HepG2 (cell line): Measurements from ENCODE around the gene ATXN1L. TPM values are rescaled to one million over a fixed set of nuclear protein-coding genes. Genes with fewer than 3 reads are reported as not detected.

ENCODE experiments used
- CAMTA2 ChIP-seq: sonication (generic); formaldehyde crosslinking; IDR thresholded peaks from 2 replicates; pipeline ENCODE4 v1.4.0; 2020; ENCODE audit warnings: mild to moderate bottlenecking, missing genetic modification reagents, borderline replicate concordance
- EZH2 ChIP-seq: conservative IDR thresholded peaks from 2 replicates; pipeline ENCODE4 v1.6.1; 2012; ENCODE audit warnings: mild to moderate bottlenecking, low read depth, low read length, moderate library complexity
- FOSL1 ChIP-seq: sonication (generic); formaldehyde crosslinking; IDR thresholded peaks from 2 replicates; pipeline ENCODE4 v1.9.0; 2021; ENCODE audit warnings: missing genetic modification reagents, borderline replicate concordance
- HMGA1 ChIP-seq: sonication (generic); formaldehyde crosslinking; conservative IDR thresholded peaks from 2 replicates; pipeline ENCODE4 v1.4.0; 2020; ENCODE audit warnings: missing genetic modification reagents
- MEIS2 ChIP-seq: sonication (generic); formaldehyde crosslinking; IDR thresholded peaks from 2 replicates; pipeline ENCODE4 v1.9.0; 2021; ENCODE audit warnings: mild to moderate bottlenecking, missing genetic modification reagents
- MTF1 ChIP-seq: sonication (generic); formaldehyde crosslinking; IDR thresholded peaks from 2 replicates; pipeline ENCODE4 v1.5.0; 2020; ENCODE audit warnings: missing genetic modification reagents
- MYNN ChIP-seq: sonication (generic); formaldehyde crosslinking; IDR thresholded peaks from 2 replicates; pipeline ENCODE4 v1.4.0; 2020; ENCODE audit warnings: mild to moderate bottlenecking, low read depth, missing genetic modification reagents
- POLR2G ChIP-seq: fragments of 200-400 bp; formaldehyde crosslinking; IDR thresholded peaks from 2 replicates; pipeline ENCODE4 v1.6.1; 2018; ENCODE audit warnings: mild to moderate bottlenecking, low read depth, low read length, moderate library complexity
- SMYD3 ChIP-seq: sonication (generic); formaldehyde crosslinking; IDR thresholded peaks from 2 replicates; pipeline ENCODE4 v1.8.1; 2023; ENCODE audit warnings: mild to moderate bottlenecking, missing genetic modification reagents
- ZNF138 ChIP-seq: sonication (generic); formaldehyde crosslinking; IDR thresholded peaks from 2 replicates; pipeline ENCODE4 v1.5.0; 2020; ENCODE audit warnings: mild to moderate bottlenecking, low read depth, missing genetic modification reagents
- ZNF207 ChIP-seq: fragments of 450-650 bp; IDR thresholded peaks from 2 replicates; pipeline ENCODE4 v1.6.1; 2016; ENCODE audit warnings: antibody characterized with exemption, borderline replicate concordance
- ZNF337 ChIP-seq: sonication (generic); formaldehyde crosslinking; IDR thresholded peaks from 2 replicates; pipeline ENCODE4 v1.5.1; 2020; ENCODE audit warnings: missing genetic modification reagents, low read depth, mild to moderate bottlenecking, borderline replicate concordance
- ZNF484 ChIP-seq: sonication (generic); formaldehyde crosslinking; IDR thresholded peaks from 2 replicates; pipeline ENCODE4 v1.5.1; 2020; ENCODE audit warnings: mild to moderate bottlenecking, low read depth, missing genetic modification reagents, borderline replicate concordance
- polyA plus RNA-seq, 8 experiments: library from polyadenylated mRNA; depleted of rRNA in 3 of 8; stranded (reverse) in 7 of 8; unstranded in 1 of 8; fragments of >200 nt; fragmentation: Illumina TruSeq in 4 of 8; extraction: Trizol in 4 of 8; gene quantifications; 2 replicates each; pipeline versions ENCODE4 v1.2.1 to v1.2.3, GENCODE V29; 2011 to 2016; ENCODE audit warnings: low read depth in 4 of 8, missing spikeins in 1 of 8, mixed read lengths in 1 of 8; ENCODE audit not compliant: insufficient read depth in 1 of 8
- total RNA-seq, 5 experiments: library from RNA; depleted of rRNA; stranded (reverse); fragments of >200 nt; fragmentation: Illumina TruSeq; extraction: Trizol; gene quantifications; 2 replicates each; pipeline ENCODE4 v1.2.3, GENCODE V29; 2016; ENCODE audit warnings: low read depth in 1 of 5
- TF ChIP-seq, protein P1 (sequence below): sonication (generic); formaldehyde crosslinking; IDR thresholded peaks from 2 replicates; pipeline ENCODE4 v1.5.1; 2020; ENCODE audit warnings: mild to moderate bottlenecking, missing genetic modification reagents, moderate library complexity
- TF ChIP-seq, protein P2 (sequence below): sonication (generic); formaldehyde crosslinking; IDR thresholded peaks from 2 replicates; pipeline ENCODE4 v1.5.1; 2020; ENCODE audit warnings: missing genetic modification reagents, mild to moderate bottlenecking, borderline replicate concordance
- TF ChIP-seq, protein P3 (sequence below): sonication (generic); formaldehyde crosslinking; IDR thresholded peaks from 2 replicates; pipeline ENCODE4 v1.4.0; 2020; ENCODE audit warnings: missing genetic modification reagents, mild to moderate bottlenecking, borderline replicate concordance
- TF ChIP-seq, protein P4 (sequence below): sonication (generic); formaldehyde crosslinking; IDR thresholded peaks from 2 replicates; pipeline ENCODE4 v1.4.0; 2020; ENCODE audit warnings: missing genetic modification reagents

Gene ATXN1L
- total and polyA plus RNA-seq, 2 of the 13 experiments (the other 11 are each of a cell fraction or from before 2014, with no cell fraction given) = 20.0 to 22.4 TPM

DNA sequence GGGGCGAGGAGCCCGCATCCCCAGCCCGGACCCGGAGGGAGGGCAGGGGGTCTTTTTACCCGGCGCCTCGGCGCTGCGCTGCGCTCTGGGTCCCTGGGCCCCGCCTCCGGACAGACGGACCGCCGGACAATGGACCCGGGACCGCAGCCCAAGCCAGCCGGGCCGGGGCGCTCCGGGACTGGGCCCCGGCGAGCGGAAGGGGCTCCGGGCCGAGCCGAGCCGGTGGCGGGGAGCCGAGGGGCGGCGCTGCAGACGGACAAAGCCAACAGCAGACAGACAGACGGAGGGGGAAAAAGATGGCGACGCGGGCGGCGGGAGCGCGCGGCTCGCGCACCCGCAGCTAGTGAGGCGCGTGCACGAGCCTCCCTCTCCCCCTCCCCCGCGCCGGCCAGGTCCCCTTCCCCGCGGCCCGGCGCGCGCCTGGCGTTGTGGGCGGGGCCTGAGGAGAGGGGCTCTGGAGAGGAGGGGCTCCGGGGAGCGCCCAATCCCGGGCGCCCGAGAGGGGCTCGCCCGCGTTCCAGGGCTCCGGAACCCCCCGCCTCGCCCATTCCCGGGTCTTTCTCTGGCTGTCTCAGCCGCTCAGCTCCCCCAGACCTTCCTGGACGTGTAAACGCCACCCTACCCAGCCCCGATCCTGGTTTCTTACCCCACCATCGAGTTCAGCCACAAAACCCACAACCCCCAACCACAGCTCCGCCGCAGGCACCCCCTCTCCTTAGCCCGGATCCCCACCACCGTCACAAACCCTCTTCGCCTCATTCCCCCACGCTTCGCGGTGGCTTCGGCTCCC lies 38.3 kb downstream of the ATXN1L start, which contains the start of gene ZNF821 (continued):
- TF ChIP-seq, protein P1, sequence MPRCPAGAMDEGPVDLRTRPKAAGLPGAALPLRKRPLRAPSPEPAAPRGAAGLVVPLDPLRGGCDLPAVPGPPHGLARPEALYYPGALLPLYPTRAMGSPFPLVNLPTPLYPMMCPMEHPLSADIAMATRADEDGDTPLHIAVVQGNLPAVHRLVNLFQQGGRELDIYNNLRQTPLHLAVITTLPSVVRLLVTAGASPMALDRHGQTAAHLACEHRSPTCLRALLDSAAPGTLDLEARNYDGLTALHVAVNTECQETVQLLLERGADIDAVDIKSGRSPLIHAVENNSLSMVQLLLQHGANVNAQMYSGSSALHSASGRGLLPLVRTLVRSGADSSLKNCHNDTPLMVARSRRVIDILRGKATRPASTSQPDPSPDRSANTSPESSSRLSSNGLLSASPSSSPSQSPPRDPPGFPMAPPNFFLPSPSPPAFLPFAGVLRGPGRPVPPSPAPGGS = peak; percentile 55; the same call in 1 of the 2 replicates
- TF ChIP-seq, protein P2, sequence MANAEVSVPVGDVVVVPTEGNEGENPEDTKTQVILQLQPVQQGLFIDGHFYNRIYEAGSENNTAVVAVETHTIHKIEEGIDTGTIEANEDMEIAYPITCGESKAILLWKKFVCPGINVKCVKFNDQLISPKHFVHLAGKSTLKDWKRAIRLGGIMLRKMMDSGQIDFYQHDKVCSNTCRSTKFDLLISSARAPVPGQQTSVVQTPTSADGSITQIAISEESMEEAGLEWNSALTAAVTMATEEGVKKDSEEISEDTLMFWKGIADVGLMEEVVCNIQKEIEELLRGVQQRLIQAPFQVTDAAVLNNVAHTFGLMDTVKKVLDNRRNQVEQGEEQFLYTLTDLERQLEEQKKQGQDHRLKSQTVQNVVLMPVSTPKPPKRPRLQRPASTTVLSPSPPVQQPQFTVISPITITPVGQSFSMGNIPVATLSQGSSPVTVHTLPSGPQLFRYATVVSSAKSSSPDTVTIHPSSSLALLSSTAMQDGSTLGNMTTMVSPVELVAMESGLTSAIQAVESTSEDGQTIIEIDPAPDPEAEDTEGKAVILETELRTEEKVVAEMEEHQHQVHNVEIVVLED = no peak
- no peak for TF ChIP-seq MYNN (CRISPR knock-in tag)
- no peak for TF ChIP-seq SMYD3 (CRISPR knock-in tag)
- no peak for TF ChIP-seq EZH2
- TF ChIP-seq CAMTA2 (CRISPR knock-in tag) = no peak
- TF ChIP-seq POLR2G = peak; percentile 65
- TF ChIP-seq, protein P3, sequence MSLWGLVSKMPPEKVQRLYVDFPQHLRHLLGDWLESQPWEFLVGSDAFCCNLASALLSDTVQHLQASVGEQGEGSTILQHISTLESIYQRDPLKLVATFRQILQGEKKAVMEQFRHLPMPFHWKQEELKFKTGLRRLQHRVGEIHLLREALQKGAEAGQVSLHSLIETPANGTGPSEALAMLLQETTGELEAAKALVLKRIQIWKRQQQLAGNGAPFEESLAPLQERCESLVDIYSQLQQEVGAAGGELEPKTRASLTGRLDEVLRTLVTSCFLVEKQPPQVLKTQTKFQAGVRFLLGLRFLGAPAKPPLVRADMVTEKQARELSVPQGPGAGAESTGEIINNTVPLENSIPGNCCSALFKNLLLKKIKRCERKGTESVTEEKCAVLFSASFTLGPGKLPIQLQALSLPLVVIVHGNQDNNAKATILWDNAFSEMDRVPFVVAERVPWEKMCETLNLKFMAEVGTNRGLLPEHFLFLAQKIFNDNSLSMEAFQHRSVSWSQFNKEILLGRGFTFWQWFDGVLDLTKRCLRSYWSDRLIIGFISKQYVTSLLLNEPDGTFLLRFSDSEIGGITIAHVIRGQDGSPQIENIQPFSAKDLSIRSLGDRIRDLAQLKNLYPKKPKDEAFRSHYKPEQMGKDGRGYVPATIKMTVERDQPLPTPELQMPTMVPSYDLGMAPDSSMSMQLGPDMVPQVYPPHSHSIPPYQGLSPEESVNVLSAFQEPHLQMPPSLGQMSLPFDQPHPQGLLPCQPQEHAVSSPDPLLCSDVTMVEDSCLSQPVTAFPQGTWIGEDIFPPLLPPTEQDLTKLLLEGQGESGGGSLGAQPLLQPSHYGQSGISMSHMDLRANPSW = no peak
- TF ChIP-seq MEIS2 = no peak
- TF ChIP-seq ZNF484 (CRISPR knock-in tag) = no peak
- TF ChIP-seq MTF1 (CRISPR knock-in tag) = no peak
- no peak for TF ChIP-seq ZNF207
- TF ChIP-seq HMGA1 (CRISPR knock-in tag) = no peak
- TF ChIP-seq, protein P4, sequence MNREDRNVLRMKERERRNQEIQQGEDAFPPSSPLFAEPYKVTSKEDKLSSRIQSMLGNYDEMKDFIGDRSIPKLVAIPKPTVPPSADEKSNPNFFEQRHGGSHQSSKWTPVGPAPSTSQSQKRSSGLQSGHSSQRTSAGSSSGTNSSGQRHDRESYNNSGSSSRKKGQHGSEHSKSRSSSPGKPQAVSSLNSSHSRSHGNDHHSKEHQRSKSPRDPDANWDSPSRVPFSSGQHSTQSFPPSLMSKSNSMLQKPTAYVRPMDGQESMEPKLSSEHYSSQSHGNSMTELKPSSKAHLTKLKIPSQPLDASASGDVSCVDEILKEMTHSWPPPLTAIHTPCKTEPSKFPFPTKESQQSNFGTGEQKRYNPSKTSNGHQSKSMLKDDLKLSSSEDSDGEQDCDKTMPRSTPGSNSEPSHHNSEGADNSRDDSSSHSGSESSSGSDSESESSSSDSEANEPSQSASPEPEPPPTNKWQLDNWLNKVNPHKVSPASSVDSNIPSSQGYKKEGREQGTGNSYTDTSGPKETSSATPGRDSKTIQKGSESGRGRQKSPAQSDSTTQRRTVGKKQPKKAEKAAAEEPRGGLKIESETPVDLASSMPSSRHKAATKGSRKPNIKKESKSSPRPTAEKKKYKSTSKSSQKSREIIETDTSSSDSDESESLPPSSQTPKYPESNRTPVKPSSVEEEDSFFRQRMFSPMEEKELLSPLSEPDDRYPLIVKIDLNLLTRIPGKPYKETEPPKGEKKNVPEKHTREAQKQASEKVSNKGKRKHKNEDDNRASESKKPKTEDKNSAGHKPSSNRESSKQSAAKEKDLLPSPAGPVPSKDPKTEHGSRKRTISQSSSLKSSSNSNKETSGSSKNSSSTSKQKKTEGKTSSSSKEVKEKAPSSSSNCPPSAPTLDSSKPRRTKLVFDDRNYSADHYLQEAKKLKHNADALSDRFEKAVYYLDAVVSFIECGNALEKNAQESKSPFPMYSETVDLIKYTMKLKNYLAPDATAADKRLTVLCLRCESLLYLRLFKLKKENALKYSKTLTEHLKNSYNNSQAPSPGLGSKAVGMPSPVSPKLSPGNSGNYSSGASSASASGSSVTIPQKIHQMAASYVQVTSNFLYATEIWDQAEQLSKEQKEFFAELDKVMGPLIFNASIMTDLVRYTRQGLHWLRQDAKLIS = no peak
- TF ChIP-seq ZNF337 (CRISPR knock-in tag) = no peak; the same call in 1 of the 2 replicates
- TF ChIP-seq FOSL1 (CRISPR knock-in tag) = no peak
- 0 out of 2 replicates have a peak, but pooled peaks have one; percentile 18 for TF ChIP-seq ZNF138 (CRISPR knock-in tag)
